GM12878 (cell line): ENCODE measurements around the gene CD52. TPM values are rescaled to one million over a fixed set of nuclear protein-coding genes. Genes with fewer than 3 reads are reported as not detected.

Experiments used
- BMI1 ChIP-seq: fragments of 450-650 bp; IDR thresholded peaks from 2 replicates; pipeline ENCODE4 v1.6.1; 2016; ENCODE audit warnings: mild to moderate bottlenecking, moderate library complexity, borderline replicate concordance
- CBX3 ChIP-seq: fragments of 200-600 bp; sonication (generic); IDR thresholded peaks from 2 replicates; pipeline ENCODE4 v1.6.1; 2016; ENCODE audit warnings: low read depth, borderline replicate concordance
- CHD1 ChIP-seq: IDR thresholded peaks from 2 replicates; pipeline ENCODE4 v1.6.1; 2012; ENCODE audit warnings: low read depth, low read length, improper control_type of control experiment
- MYC ChIP-seq: IDR thresholded peaks from 2 replicates; pipeline ENCODE4 v1.6.1; 2011; ENCODE audit warnings: mild to moderate bottlenecking, low read length, moderate library complexity, inconsistent platforms; ENCODE audit not compliant: insufficient read depth, insufficient replicate concordance, insufficient read length, severe bottlenecking
- NR2C2 ChIP-seq: IDR thresholded peaks from 2 replicates; pipeline ENCODE4 v1.6.1; 2011; ENCODE audit warnings: borderline replicate concordance, low read depth; ENCODE audit not compliant: control insufficient read depth, insufficient read length
- RAD21 ChIP-seq: IDR thresholded peaks from 2 replicates; pipeline ENCODE4 v1.6.1; 2011; ENCODE audit warnings: mild to moderate bottlenecking, low read depth, low read length, moderate library complexity; ENCODE audit not compliant: insufficient read depth
- RUNX3 ChIP-seq: IDR thresholded peaks from 2 replicates; pipeline ENCODE4 v1.6.1; 2012; ENCODE audit warnings: low read length, inconsistent platforms
- SMAD5 ChIP-seq: IDR thresholded peaks from 2 replicates; pipeline ENCODE4 v1.6.1; 2016; ENCODE audit warnings: antibody characterized with exemption, low read depth
- WRNIP1 ChIP-seq: IDR thresholded peaks from 2 replicates; pipeline ENCODE4 v1.6.1; 2011; ENCODE audit warnings: low read depth, low read length, improper control_type of control experiment, borderline replicate concordance
- polyA plus RNA-seq, 11 experiments: library from polyadenylated mRNA; depleted of rRNA in 4 of 11; unstranded in 6 of 11; stranded (reverse) in 5 of 11; fragments of >200 nt; fragmentation: Nextera tagmentation in 4 of 11; fragmentation: Illumina TruSeq in 1 of 11; extraction: Ambion mirVana in 4 of 11; extraction: Trizol in 1 of 11; gene quantifications; 1 replicate in 1 of 11; 2 replicates in 10 of 11; pipeline versions ENCODE4 v1.2.1 to v1.2.3, GENCODE V29; 2011 to 2016; ENCODE audit warnings: inconsistent platforms in 2 of 11, missing spikeins in 2 of 11, low read depth in 1 of 11
- total RNA-seq, 4 experiments: library from RNA; depleted of rRNA in 3 of 4; stranded (reverse); fragments of >200 nt in 3 of 4; fragmentation: Illumina TruSeq in 1 of 4; extraction: Trizol in 1 of 4; gene quantifications; 2 replicates each; pipeline versions ENCODE4 v1.2.1 to v1.2.3, GENCODE V29; 2013 to 2021
- TF ChIP-seq, protein P1 (sequence below): fragments of 450-650 bp; formaldehyde crosslinking; IDR thresholded peaks from 2 replicates; pipeline ENCODE4 v1.4.0; 2022; ENCODE audit warnings: mild to moderate bottlenecking, moderate library complexity
- TF ChIP-seq, protein P2 (sequence below): fragments of 450-650 bp; conservative IDR thresholded peaks from 2 replicates; pipeline ENCODE4 v1.6.1; 2017; ENCODE audit warnings: mild to moderate bottlenecking, moderate library complexity
- TF ChIP-seq, protein P3 (sequence below): fragments of 450-650 bp; IDR thresholded peaks from 2 replicates; pipeline ENCODE4 v1.6.1; 2017; ENCODE audit warnings: mild to moderate bottlenecking, moderate library complexity
- TF ChIP-seq, protein P4 (sequence below): IDR thresholded peaks from 2 replicates; pipeline ENCODE4 v1.6.1; 2012; ENCODE audit warnings: mild to moderate bottlenecking, low read depth, low read length

The CD52 gene
- total and polyA plus RNA-seq, 10 of the 15 experiments (the other 5 are each of a cell fraction or from before 2014, with no cell fraction given) = 237 to 2,736 (median 532) TPM

DNA sequence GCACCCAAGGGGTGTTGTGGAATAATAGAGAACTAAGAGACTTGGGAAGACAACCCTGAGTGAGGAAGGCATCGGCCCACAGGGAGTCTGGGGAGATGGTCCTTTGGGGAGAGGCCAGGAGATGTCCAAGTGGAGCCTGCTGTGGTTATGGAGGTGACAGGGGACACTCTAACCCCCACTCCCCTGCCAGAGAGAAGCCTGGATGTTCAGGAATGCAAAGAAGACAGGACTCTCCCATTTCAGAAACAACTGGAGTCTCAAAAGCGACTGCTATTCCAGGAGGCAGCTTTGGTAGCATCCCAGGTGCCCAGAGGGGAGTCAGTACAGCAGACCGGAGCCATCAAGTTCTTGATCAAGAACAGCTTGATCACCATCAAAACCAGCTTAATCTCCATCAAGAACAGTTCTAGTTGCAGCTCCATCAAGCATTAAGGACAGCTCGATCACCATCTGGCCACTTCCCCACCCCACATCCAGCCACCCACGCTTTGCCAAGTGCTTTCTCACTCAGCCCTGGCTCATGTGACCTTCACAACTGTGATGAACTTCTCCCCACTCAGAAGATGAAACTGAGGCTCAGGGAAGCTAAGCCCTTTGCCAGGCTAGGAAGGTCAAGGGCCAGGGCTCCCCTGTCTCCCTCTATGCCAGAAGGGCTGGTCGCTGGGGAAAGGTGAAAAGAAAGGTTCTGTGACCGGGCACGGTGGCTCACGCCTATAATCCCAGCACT lies 743 bp downstream of the CD52 start (continued):
- TF ChIP-seq, protein P1, sequence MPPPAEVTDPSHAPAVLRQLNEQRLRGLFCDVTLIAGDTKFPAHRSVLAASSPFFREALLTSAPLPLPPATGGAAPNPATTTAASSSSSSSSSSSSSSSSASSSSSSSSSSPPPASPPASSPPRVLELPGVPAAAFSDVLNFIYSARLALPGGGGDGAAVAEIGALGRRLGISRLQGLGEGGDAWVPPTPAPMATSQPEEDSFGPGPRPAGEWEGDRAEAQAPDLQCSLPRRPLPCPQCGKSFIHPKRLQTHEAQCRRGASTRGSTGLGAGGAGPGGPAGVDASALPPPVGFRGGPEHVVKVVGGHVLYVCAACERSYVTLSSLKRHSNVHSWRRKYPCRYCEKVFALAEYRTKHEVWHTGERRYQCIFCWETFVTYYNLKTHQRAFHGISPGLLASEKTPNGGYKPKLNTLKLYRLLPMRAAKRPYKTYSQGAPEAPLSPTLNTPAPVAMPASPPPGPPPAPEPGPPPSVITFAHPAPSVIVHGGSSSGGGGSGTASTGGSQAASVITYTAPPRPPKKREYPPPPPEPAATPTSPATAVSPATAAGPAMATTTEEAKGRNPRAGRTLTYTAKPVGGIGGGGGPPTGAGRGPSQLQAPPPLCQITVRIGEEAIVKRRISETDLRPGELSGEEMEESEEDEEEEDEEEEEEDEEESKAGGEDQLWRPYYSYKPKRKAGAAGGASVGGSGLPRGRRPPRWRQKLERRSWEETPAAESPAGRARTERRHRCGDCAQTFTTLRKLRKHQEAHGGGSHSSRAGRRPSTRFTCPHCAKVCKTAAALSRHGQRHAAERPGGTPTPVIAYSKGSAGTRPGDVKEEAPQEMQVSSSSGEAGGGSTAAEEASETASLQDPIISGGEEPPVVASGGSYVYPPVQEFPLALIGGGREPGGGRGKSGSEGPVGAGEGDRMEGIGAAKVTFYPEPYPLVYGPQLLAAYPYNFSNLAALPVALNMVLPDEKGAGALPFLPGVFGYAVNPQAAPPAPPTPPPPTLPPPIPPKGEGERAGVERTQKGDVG (CRISPR knock-in tag) = no peak
- TF ChIP-seq MYC (no peak), RUNX3 (peak; percentile 32; the same call in 1 of the 2 replicates), CHD1 (no peak), RAD21 (no peak), SMAD5 (no peak), BMI1 (no peak), CBX3 (no peak), WRNIP1 (peak; percentile 31; the same call in 1 of the 2 replicates), NR2C2 (no peak)
- TF ChIP-seq, protein P2, sequence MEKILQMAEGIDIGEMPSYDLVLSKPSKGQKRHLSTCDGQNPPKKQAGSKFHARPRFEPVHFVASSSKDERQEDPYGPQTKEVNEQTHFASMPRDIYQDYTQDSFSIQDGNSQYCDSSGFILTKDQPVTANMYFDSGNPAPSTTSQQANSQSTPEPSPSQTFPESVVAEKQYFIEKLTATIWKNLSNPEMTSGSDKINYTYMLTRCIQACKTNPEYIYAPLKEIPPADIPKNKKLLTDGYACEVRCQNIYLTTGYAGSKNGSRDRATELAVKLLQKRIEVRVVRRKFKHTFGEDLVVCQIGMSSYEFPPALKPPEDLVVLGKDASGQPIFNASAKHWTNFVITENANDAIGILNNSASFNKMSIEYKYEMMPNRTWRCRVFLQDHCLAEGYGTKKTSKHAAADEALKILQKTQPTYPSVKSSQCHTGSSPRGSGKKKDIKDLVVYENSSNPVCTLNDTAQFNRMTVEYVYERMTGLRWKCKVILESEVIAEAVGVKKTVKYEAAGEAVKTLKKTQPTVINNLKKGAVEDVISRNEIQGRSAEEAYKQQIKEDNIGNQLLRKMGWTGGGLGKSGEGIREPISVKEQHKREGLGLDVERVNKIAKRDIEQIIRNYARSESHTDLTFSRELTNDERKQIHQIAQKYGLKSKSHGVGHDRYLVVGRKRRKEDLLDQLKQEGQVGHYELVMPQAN = no peak
- TF ChIP-seq, protein P3, sequence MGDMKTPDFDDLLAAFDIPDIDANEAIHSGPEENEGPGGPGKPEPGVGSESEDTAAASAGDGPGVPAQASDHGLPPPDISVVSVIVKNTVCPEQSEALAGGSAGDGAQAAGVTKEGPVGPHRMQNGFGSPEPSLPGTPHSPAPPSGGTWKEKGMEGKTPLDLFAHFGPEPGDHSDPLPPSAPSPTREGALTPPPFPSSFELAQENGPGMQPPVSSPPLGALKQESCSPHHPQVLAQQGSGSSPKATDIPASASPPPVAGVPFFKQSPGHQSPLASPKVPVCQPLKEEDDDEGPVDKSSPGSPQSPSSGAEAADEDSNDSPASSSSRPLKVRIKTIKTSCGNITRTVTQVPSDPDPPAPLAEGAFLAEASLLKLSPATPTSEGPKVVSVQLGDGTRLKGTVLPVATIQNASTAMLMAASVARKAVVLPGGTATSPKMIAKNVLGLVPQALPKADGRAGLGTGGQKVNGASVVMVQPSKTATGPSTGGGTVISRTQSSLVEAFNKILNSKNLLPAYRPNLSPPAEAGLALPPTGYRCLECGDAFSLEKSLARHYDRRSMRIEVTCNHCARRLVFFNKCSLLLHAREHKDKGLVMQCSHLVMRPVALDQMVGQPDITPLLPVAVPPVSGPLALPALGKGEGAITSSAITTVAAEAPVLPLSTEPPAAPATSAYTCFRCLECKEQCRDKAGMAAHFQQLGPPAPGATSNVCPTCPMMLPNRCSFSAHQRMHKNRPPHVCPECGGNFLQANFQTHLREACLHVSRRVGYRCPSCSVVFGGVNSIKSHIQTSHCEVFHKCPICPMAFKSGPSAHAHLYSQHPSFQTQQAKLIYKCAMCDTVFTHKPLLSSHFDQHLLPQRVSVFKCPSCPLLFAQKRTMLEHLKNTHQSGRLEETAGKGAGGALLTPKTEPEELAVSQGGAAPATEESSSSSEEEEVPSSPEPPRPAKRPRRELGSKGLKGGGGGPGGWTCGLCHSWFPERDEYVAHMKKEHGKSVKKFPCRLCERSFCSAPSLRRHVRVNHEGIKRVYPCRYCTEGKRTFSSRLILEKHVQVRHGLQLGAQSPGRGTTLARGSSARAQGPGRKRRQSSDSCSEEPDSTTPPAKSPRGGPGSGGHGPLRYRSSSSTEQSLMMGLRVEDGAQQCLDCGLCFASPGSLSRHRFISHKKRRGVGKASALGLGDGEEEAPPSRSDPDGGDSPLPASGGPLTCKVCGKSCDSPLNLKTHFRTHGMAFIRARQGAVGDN = no peak; the same call in 1 of the 2 replicates
- TF ChIP-seq, protein P4, sequence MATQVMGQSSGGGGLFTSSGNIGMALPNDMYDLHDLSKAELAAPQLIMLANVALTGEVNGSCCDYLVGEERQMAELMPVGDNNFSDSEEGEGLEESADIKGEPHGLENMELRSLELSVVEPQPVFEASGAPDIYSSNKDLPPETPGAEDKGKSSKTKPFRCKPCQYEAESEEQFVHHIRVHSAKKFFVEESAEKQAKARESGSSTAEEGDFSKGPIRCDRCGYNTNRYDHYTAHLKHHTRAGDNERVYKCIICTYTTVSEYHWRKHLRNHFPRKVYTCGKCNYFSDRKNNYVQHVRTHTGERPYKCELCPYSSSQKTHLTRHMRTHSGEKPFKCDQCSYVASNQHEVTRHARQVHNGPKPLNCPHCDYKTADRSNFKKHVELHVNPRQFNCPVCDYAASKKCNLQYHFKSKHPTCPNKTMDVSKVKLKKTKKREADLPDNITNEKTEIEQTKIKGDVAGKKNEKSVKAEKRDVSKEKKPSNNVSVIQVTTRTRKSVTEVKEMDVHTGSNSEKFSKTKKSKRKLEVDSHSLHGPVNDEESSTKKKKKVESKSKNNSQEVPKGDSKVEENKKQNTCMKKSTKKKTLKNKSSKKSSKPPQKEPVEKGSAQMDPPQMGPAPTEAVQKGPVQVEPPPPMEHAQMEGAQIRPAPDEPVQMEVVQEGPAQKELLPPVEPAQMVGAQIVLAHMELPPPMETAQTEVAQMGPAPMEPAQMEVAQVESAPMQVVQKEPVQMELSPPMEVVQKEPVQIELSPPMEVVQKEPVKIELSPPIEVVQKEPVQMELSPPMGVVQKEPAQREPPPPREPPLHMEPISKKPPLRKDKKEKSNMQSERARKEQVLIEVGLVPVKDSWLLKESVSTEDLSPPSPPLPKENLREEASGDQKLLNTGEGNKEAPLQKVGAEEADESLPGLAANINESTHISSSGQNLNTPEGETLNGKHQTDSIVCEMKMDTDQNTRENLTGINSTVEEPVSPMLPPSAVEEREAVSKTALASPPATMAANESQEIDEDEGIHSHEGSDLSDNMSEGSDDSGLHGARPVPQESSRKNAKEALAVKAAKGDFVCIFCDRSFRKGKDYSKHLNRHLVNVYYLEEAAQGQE = no peak
- TF ChIP-seq, all 136 proteins: peak for 30
